ENCODE data around the gene DAB2IP. TPM values are rescaled to one million over a fixed set of nuclear protein-coding genes. Genes with fewer than 3 reads are reported as not detected.

The DAB2IP gene
- total and polyA plus RNA-seq, 2 experiments from 2014 or later, result 8.9 to 42.8 TPM

DNA sequence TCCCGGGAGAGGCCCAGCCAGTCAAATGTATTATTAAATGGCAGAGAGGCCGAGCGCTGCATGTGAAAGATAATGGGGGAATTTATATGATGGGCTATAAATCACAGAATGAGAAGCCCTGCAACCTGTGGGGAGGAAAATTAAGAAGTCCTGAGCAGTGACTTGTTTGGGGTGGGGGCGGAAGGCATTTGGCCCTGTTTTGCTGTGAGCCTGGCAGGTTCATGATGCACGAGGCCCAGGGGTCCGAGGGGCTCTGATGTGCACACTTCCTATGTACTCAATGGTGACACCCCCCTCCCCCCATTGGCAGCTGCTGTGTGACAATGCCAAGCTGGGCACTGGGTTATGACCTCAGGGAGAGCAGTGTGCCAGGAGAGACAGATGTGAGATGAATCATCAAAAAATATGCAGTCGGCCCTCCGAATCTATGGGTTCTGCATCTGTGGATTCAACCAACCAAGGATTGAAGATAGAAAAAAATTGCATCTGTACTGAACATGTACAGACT lies 13.7 kb upstream of the DAB2IP start:
- H3K4me3 Mint-ChIP-seq, result no peak overlapping the region
- Histone ChIP-seq H4K20me1 (replicated peaks; ENCODE audit: insufficient read depth) (peaks cover 4% of the 10 kb centered on the region), H3K36me3 (ENCODE audit: insufficient read depth) (no peaks in the 10 kb centered on the region; the same call in 1 of the 2 replicates), H3K4me3 (no peak overlapping the region), H3K4me1 (ENCODE audit: insufficient read depth) (peaks cover 10% of the 10 kb centered on the region; the same call in 1 of the 2 replicates), H2AFZ (no peak overlapping the region), H3F3A (replicated peaks; ENCODE audit: low read depth) (no peaks in the 10 kb centered on the region), H3K79me2 (replicated peaks; ENCODE audit: insufficient read depth) (no peaks in the 10 kb centered on the region), H3K27ac (ENCODE audit: low read depth) (no peak overlapping the region), H3K4me2 (no peak overlapping the region), H3K27me3 (ENCODE audit: insufficient read depth) (no peaks in the 10 kb centered on the region), H3K9me2 (ENCODE audit: insufficient read depth) (no peaks in the 10 kb centered on the region)
- no peak for TF ChIP-seq NANOG (IDR thresholded peaks at IDR 0.05; ENCODE audit: borderline replicate concordance)
- no peak for TF ChIP-seq POLR2AphosphoS5 (IDR thresholded peaks at IDR 0.05; ENCODE audit: low read depth)
- TF ChIP-seq EZH2phosphoT487 (IDR thresholded peaks at IDR 0.05; ENCODE audit: unreplicated experiment), result no peak
- TF ChIP-seq JUNB (IDR thresholded peaks at IDR 0.05; ENCODE audit: unreplicated experiment), result no peak
- TF ChIP-seq ZNF114 (CRISPR knock-in tag; IDR thresholded peaks at IDR 0.05), result no peak
- TF ChIP-seq ZNF331 (CRISPR knock-in tag; IDR thresholded peaks at IDR 0.05; ENCODE audit: low read depth), result no peak
- no peak for TF ChIP-seq STAT1 (IDR thresholded peaks at IDR 0.05; ENCODE audit: unreplicated experiment)
- TF ChIP-seq, protein P1, sequence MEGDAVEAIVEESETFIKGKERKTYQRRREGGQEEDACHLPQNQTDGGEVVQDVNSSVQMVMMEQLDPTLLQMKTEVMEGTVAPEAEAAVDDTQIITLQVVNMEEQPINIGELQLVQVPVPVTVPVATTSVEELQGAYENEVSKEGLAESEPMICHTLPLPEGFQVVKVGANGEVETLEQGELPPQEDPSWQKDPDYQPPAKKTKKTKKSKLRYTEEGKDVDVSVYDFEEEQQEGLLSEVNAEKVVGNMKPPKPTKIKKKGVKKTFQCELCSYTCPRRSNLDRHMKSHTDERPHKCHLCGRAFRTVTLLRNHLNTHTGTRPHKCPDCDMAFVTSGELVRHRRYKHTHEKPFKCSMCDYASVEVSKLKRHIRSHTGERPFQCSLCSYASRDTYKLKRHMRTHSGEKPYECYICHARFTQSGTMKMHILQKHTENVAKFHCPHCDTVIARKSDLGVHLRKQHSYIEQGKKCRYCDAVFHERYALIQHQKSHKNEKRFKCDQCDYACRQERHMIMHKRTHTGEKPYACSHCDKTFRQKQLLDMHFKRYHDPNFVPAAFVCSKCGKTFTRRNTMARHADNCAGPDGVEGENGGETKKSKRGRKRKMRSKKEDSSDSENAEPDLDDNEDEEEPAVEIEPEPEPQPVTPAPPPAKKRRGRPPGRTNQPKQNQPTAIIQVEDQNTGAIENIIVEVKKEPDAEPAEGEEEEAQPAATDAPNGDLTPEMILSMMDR (conservative IDR thresholded peaks at IDR 0.05; ENCODE audit: low read depth in 2 of 2), result no peak
- no peak for ATAC-seq
- H3K27me3 Mint-ChIP-seq (ENCODE audit: insufficient read depth, low read depth, poor library complexity), result peaks cover 7% of the 10 kb centered on the region
- H3K36me3 Mint-ChIP-seq (ENCODE audit: low read depth), result no peaks in the 10 kb centered on the region
- no peak overlapping the region; the same call in 1 of the 2 replicates for H3K27ac Mint-ChIP-seq
- DNase-seq (ENCODE audit: low spot score), result no peak
- H3K4me1 Mint-ChIP-seq, result peaks cover 48% of the 10 kb centered on the region
- H3K9me3 Mint-ChIP-seq, result peaks cover 2% of the 10 kb centered on the region; the same call in 1 of the 3 replicates

DNA sequence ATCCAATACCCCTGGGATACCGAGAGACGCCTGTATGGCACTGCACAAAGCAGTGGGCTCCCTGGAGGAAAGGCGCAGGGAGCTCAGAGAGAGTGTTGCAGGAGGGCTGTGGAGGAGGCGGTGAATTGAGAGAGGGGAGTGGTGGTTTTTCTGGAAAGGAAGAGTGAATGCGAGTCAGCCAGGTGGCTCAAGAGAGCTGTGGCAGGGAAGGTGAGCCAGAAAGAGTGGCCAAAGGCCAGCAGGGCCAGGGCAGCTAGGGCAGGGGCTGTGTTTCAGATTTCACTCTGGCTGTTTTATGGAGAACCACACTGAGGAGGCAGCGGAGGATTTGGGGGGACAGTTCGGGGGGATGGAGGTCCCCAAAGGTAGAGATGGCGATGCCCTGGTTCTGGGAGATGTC lies 13.0 kb upstream of the DAB2IP start:
- no peak overlapping the region; the same call in 1 of the 2 replicates for H3K27ac Mint-ChIP-seq
- peaks cover 7% of the 10 kb centered on the region for H3K27me3 Mint-ChIP-seq (ENCODE audit: insufficient read depth, low read depth, poor library complexity)
- Histone ChIP-seq H3K79me2 (replicated peaks; ENCODE audit: insufficient read depth) (no peaks in the 10 kb centered on the region), H3K4me1 (ENCODE audit: insufficient read depth) (peaks cover 10% of the 10 kb centered on the region; the same call in 1 of the 2 replicates), H2AFZ (no peak overlapping the region), H3K27me3 (ENCODE audit: insufficient read depth) (no peaks in the 10 kb centered on the region), H3K27ac (ENCODE audit: low read depth) (no peak overlapping the region), H3F3A (replicated peaks; ENCODE audit: low read depth) (no peaks in the 10 kb centered on the region), H3K9me2 (ENCODE audit: insufficient read depth) (no peaks in the 10 kb centered on the region), H3K36me3 (ENCODE audit: insufficient read depth) (no peaks in the 10 kb centered on the region; the same call in 1 of the 2 replicates), H3K4me2 (no peak overlapping the region), H3K4me3 (no peak overlapping the region), H4K20me1 (replicated peaks; ENCODE audit: insufficient read depth) (no peaks in the 10 kb centered on the region; the same call in none of the 2 replicates)
- no peak overlapping the region for H3K4me3 Mint-ChIP-seq
- no peak for DNase-seq (ENCODE audit: low spot score)
- H3K36me3 Mint-ChIP-seq (ENCODE audit: low read depth), result no peaks in the 10 kb centered on the region
- ATAC-seq, result no peak
- peaks cover 2% of the 10 kb centered on the region; the same call in 1 of the 3 replicates for H3K9me3 Mint-ChIP-seq
- H3K4me1 Mint-ChIP-seq, result peaks cover 45% of the 10 kb centered on the region
- TF ChIP-seq POLR2AphosphoS5 (IDR thresholded peaks at IDR 0.05; ENCODE audit: low read depth) (no peak), CREB1 (CRISPR knock-in tag; IDR thresholded peaks at IDR 0.05; ENCODE audit: low read depth) (no peak), EZH2phosphoT487 (IDR thresholded peaks at IDR 0.05; ENCODE audit: unreplicated experiment) (no peak)
- TF ChIP-seq, protein P2, sequence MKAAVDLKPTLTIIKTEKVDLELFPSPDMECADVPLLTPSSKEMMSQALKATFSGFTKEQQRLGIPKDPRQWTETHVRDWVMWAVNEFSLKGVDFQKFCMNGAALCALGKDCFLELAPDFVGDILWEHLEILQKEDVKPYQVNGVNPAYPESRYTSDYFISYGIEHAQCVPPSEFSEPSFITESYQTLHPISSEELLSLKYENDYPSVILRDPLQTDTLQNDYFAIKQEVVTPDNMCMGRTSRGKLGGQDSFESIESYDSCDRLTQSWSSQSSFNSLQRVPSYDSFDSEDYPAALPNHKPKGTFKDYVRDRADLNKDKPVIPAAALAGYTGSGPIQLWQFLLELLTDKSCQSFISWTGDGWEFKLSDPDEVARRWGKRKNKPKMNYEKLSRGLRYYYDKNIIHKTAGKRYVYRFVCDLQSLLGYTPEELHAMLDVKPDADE (IDR thresholded peaks at IDR 0.05), result no peak
- TF ChIP-seq, protein P3, sequence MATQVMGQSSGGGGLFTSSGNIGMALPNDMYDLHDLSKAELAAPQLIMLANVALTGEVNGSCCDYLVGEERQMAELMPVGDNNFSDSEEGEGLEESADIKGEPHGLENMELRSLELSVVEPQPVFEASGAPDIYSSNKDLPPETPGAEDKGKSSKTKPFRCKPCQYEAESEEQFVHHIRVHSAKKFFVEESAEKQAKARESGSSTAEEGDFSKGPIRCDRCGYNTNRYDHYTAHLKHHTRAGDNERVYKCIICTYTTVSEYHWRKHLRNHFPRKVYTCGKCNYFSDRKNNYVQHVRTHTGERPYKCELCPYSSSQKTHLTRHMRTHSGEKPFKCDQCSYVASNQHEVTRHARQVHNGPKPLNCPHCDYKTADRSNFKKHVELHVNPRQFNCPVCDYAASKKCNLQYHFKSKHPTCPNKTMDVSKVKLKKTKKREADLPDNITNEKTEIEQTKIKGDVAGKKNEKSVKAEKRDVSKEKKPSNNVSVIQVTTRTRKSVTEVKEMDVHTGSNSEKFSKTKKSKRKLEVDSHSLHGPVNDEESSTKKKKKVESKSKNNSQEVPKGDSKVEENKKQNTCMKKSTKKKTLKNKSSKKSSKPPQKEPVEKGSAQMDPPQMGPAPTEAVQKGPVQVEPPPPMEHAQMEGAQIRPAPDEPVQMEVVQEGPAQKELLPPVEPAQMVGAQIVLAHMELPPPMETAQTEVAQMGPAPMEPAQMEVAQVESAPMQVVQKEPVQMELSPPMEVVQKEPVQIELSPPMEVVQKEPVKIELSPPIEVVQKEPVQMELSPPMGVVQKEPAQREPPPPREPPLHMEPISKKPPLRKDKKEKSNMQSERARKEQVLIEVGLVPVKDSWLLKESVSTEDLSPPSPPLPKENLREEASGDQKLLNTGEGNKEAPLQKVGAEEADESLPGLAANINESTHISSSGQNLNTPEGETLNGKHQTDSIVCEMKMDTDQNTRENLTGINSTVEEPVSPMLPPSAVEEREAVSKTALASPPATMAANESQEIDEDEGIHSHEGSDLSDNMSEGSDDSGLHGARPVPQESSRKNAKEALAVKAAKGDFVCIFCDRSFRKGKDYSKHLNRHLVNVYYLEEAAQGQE (IDR thresholded peaks at IDR 0.05; ENCODE audit: unreplicated experiment), result no peak

Measured in GM23338 (cell line).